Kidney (tissue), 14 donors: ENCODE measurements around the gene MIB1. TPM values are rescaled to one million over a fixed set of nuclear protein-coding genes. Genes with fewer than 3 reads are reported as not detected.

Source experiments
- DNase-seq, 5 donors: peaks; one replicate each; pipeline ENCODE4 v3.0.0-alpha.2; 2013 to 2020
- FAIRE-seq: peaks from 2 replicates; lab custom pipeline; 2012; peaks lifted over from hg19 to GRCh38; lab: Jason Lieb, UNC
- H3K27ac ChIP-seq, 2 donors: one replicate each; pipeline ENCODE4 v1.7.0; 2013; ENCODE audit warnings: low read depth in 2 of 2, low read length in 2 of 2, inconsistent platforms in 1 of 2
- H3K27me3 ChIP-seq: one replicate; pipeline ENCODE4 v1.7.1; 2013; ENCODE audit warnings: low read length, inconsistent platforms; ENCODE audit not compliant: control insufficient read depth, insufficient read depth
- H3K36me3 ChIP-seq, 3 donors: one replicate each; pipeline versions ENCODE4 v1.7.0 to v1.7.1; 2013; ENCODE audit warnings: low read length in 3 of 3, control low read depth in 1 of 3, inconsistent platforms in 1 of 3; ENCODE audit not compliant: insufficient read depth in 3 of 3, control insufficient read depth in 2 of 3
- H3K4me1 ChIP-seq, 3 donors: one replicate each; pipeline versions ENCODE4 v1.7.0 to v1.7.1; 2013; ENCODE audit warnings: low read length in 3 of 3, inconsistent platforms in 1 of 3, low read depth in 1 of 3; ENCODE audit not compliant: control insufficient read depth in 2 of 3, insufficient read depth in 2 of 3
- H3K4me3 ChIP-seq, 3 donors: one replicate each; pipeline versions ENCODE4 v1.7.0 to v1.8.1; 2013; ENCODE audit warnings: low read length in 3 of 3, control low read depth in 1 of 3, inconsistent platforms in 1 of 3
- H3K9ac ChIP-seq, 3 donors: one replicate each; pipeline versions ENCODE4 v1.7.0 to v1.7.1; 2013; ENCODE audit warnings: low read length in 3 of 3, control low read depth in 1 of 3, inconsistent platforms in 1 of 3
- H3K9me3 ChIP-seq, 3 donors: one replicate each; pipeline versions ENCODE4 v1.7.0 to v1.7.1; 2013; ENCODE audit warnings: low read length in 3 of 3, control low read depth in 1 of 3, inconsistent platforms in 1 of 3; ENCODE audit not compliant: control insufficient read depth in 2 of 3, insufficient read depth in 1 of 3
- intact Hi-C: fragments of 100-400 bp; cut with DNase I; formaldehyde crosslinking; loops from one replicate; pipeline ENCODE4 v1.11.1; 2022
- polyA plus RNA-seq: library from polyadenylated mRNA; stranded (reverse); fragments of 350-450 nt; fragmentation: Illumina TruSeq; extraction: RNeasy Lipid Tissue Mini Kit (QIAGEN cat#74804); gene quantifications from one replicate; pipeline ENCODE4 v1.2.3, GENCODE V29; 2014; ENCODE audit warnings: low read depth, low replicate concordance; ENCODE audit not compliant: insufficient read depth
- total RNA-seq: library from RNA; stranded (reverse); fragmentation: NEBNext Ultra II Directional; extraction: Animal tissue kit (Norgen Biotek cat#: 25700); gene quantifications from one replicate; pipeline ENCODE4 v1.2.1, GENCODE V29; 2021
- TF ChIP-seq, protein P1 (sequence below): IDR thresholded peaks from 3 replicates; pipeline ENCODE4 v1.5.1; 2012; ENCODE audit warnings: mild to moderate bottlenecking, moderate library complexity, borderline replicate concordance; ENCODE audit not compliant: insufficient read depth; ENCODE audit errors: extremely low read depth
- donor health status: control.
- donor health status: control.
- donor health status: control.
- donor health status: control.
- donor health status: control.
- donor health status: DM: yes; HTN: yes; CAD: no.
- donor health status: Normal renal cell carcinoma (clear cell type).

The MIB1 gene
- total and polyA plus RNA-seq, 2 donors from 2014 or later: 4.5 to 38.6 TPM

DNA sequence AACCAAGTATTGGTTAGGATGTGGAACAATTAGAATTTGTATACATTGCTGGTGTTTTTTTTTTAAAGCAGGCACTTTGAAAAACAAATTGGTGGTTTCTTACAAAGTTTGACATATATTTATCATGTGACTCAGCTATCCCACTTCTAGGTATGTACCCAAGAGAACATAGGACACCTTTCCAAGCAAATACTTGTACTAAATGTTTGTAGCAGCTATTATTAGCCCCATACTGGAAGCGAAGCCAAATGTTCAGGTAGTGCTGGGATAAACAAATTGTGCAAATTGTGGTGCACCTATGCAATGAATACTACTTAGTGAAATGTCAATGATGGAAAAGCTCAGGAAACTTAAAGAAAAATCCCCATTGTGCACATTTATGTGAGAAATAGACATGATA is 101.0 kb downstream of the MIB1 start:
- no peaks in the 10 kb centered on the region for H3K9me3 ChIP-seq
- H3K9ac ChIP-seq: no peak overlapping the region
- H3K27me3 ChIP-seq: no peaks in the 10 kb centered on the region
- TF ChIP-seq, protein P1, sequence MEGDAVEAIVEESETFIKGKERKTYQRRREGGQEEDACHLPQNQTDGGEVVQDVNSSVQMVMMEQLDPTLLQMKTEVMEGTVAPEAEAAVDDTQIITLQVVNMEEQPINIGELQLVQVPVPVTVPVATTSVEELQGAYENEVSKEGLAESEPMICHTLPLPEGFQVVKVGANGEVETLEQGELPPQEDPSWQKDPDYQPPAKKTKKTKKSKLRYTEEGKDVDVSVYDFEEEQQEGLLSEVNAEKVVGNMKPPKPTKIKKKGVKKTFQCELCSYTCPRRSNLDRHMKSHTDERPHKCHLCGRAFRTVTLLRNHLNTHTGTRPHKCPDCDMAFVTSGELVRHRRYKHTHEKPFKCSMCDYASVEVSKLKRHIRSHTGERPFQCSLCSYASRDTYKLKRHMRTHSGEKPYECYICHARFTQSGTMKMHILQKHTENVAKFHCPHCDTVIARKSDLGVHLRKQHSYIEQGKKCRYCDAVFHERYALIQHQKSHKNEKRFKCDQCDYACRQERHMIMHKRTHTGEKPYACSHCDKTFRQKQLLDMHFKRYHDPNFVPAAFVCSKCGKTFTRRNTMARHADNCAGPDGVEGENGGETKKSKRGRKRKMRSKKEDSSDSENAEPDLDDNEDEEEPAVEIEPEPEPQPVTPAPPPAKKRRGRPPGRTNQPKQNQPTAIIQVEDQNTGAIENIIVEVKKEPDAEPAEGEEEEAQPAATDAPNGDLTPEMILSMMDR: no peak
- FAIRE-seq (no peak), DNase-seq (no peak)
- no peaks in the 10 kb centered on the region for H3K4me1 ChIP-seq
- no peak overlapping the region for H3K4me3 ChIP-seq
- peaks cover 8 to 15% (median 9%) of the 10 kb centered on the region in 3 donors for H3K36me3 ChIP-seq
- H3K27ac ChIP-seq: no peak overlapping the region
- intact Hi-C loops: no loop called here

DNA sequence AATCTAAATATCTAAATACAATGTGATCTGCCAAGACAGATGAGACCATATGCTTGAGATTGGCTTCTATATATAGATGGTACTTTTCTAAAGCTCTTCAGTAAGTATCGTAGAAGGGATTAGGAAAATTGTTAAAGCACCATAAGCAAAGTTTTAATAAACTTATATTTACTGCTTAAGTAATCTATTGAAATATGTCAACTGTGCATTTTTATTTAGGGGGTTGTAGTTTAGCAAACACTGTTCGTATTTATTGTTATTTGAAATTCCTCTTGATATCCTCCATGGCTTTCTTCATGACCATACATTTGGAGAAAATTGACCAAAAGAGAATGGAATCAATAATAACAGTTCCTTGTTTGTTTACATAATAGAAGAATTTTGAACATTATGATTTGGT is 102.7 kb downstream of the MIB1 start:
- Histone ChIP-seq H3K27ac (no peak overlapping the region), H3K4me3 (no peak overlapping the region), H3K36me3 (peaks cover 8 to 14% (median 9%) of the 10 kb centered on the region in 3 donors), H3K4me1 (no peaks in the 10 kb centered on the region), H3K9ac (no peak overlapping the region), H3K27me3 (no peaks in the 10 kb centered on the region), H3K9me3 (no peaks in the 10 kb centered on the region)
- intact Hi-C loops: no loop called here
- FAIRE-seq (no peak), DNase-seq (no peak)
- TF ChIP-seq, protein P1: no peak

DNA sequence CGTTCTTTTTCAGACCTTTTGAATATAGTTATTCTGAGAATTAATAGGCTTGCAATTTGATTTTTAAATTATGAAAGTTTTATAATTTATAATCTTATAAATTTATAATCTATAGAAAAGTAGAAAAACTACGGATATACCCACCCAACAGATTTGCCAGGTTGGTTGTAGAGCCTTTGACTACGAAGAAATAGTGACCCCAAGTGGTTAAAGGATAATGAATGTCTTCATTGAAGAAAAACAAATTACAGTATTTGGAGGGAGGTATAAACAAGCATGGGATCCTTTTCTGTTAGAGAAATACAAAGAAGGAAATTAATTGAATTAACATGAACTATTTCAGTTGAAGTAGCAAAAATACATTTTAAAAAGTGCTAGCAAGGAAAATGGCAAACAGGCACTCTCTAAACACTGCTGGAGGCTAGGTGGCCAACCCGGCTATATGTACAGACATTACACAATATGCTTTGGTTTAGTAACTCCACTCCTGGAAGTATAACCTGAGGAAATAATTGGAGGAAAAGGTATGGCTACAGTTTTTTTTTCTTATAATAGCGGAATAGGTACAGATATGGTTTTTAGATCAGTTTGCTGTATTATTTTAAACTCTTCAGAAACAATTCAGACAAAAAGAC is 110.9 kb downstream of the MIB1 start:
- TF ChIP-seq, protein P1: peak; percentile 24
- FAIRE-seq (peak; percentile 74), DNase-seq (peak in 1 of 5 donors; percentile 36)
- H3K36me3 ChIP-seq: no peaks in the 10 kb centered on the region
- no peak overlapping the region for H3K4me3 ChIP-seq
- H3K27me3 ChIP-seq: no peaks in the 10 kb centered on the region
- no peak overlapping the region for H3K9ac ChIP-seq
- no peak overlapping the region for H3K27ac ChIP-seq
- H3K4me1 ChIP-seq: no peaks in the 10 kb centered on the region
- intact Hi-C loops: no loop called here
- no peaks in the 10 kb centered on the region for H3K9me3 ChIP-seq
